GM04504 (cell line): Measurements from ENCODE around the gene ATXN2.
"Not testable (repeated sequence)": the region's sequence is repeated elsewhere in the genome, so short reads cannot be mapped to it uniquely, and the experiment has no call there.

Experiments
- DNase-seq: peaks from one replicate; pipeline ENCODE4 v3.0.0-alpha.2; 2012; ENCODE audit warnings: low read depth

The ATXN2 gene

DNA sequence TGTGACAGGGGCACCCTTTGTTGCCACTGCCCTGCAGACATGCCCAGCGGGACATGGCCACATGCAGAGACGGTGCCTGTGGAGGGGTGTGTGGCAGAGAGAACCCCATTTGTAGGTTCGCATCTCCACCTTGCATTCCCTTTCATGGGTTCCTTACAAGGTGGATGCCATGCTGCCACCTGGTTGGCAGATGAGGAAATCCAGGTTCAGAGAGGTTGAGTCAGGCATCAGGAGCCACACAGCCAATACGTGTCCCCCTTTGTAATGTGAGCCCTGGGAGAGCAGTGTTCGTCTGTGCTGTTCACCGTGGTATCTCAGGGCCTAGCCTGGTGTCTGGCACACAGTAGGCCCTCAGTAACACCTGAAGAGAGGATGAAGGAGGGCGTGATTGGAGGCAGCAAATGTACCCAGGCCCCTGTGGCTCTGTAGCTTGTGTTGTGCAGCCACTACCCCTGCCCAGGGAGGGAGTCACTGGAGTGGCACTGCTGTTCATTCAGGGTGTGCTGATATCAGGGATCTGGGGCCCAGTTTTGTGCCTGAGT is 184.3 kb downstream of the ATXN2 start:
- DNase-seq = no peak

DNA sequence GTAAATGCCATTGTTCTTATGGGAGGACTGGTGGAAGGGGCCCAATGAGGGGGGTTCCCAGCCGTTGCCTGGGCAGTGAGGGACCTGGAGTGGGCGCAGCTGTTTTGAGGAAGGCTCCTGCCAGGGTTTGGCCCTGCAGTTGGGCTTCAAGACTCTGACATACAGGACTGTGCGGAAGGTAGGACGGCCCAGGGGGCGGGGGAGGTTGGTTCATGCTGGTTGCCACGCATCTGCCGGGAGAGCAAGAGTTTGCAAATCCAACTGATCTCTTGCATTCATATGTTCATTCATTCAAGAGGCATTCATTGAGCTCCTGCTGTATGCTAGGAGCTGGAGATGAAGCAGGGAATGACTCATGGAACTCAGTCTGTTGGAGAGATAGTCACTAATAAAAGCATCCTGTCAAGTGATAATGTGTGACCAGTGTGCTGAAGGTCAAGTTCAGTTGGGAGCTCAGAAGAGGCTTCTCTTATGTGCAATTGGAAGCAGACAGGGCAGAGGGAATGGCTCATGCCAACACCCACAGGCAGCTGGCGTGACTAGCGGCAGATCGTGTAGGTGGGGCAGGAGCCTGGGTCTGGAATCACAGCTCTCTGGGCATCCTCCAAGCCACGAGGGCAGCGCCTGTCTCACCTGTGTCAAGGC is 185.6 kb downstream of the ATXN2 start:
- DNase-seq = no peak

DNA sequence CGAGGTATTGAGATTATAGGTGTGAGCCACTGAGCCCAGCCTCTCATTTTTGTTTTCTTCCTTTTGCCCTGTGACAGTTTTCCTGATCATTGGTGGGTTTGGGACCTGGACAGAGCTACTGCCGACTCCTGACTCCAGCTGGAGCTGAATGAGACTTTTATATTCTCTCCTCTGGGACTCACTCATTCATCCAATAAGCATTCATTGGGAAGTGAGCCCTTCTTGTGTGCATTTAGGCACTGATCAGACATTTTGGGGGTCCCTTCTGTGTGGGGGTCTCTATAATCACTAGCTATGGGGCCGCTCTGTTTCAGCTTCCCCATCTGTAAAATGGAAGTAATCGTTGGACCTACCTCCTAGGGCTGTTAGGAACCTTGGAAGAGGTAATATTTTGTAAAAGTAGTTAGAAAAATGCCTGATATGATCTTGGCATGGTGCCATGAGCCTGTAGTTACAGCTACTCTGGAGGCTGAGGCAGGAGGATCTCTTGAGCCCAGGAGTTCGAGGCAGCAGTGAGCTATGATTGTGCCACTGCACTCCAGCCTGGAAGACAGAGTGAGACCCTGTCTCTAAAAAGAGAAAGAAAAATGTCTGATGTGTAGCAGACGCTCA is 186.2 kb downstream of the ATXN2 start:
- DNase-seq = no peak

DNA sequence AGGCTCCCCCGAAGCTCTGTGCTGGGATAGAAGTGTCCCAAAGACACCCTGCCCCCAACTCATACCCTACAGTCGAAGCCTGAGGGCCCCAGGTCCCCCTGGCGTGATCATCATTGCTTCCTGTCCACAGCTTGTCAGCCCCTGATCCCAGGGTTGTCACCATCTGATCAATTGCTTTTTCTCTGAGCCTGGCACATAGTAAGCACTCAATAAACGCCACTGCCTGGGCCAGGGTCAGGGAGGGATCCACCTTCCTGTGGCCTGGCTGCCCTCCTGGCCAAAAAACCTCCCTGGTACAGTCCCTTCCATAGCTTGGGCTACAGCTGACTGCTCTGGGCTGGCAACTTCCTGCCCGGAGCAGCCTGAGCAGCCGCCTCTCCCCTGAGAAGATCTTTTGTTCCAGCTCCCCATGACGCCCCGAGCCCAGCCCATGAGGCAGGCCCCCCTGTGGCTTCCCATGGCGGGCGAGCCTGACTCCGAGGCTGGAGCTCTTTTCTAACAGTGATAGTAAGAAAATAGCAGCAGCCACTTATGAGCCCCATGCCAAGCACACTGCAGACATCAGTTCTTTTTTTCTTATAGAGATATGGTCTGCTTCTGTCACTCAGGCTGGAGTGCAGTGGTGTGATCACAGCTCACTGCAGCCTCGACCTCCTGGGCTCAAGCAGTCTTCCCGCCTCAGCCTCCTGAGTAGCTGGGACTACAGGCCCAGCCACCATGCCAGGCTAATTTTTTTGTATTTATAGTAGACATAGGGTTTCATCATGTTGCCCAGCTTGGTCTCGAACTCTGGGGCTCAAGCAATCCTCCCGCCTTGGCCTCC is 186.9 kb downstream of the ATXN2 start:
- DNase-seq = no peak

DNA sequence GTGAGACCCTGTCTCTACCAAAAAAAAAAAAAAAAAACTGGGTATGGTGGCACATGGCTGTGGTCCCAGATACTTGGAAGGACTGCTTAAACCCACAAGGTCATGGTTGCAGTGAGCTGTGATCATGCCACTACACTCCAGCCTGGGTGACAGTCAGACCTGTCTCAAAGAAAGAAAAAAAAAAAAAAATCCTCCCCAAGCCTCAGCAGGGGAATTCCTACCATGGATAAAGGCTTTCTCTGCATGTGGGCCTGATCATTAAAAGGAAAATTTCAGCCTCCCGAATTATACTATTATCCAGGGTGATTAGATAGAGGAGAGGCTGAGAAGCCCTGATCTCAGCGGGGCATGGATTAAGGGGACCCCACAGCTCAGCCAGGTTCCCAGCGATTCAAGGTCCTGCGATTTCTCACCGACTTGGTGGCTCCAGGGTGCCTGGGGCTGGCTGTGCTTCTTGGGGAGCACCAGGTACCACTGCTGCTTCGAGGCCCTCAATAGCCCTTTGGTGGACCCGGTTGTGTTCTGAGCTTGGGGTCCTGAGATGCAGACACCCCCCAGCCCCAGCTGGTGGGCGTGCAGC is 187.8 kb downstream of the ATXN2 start:
- no peak for DNase-seq

DNA sequence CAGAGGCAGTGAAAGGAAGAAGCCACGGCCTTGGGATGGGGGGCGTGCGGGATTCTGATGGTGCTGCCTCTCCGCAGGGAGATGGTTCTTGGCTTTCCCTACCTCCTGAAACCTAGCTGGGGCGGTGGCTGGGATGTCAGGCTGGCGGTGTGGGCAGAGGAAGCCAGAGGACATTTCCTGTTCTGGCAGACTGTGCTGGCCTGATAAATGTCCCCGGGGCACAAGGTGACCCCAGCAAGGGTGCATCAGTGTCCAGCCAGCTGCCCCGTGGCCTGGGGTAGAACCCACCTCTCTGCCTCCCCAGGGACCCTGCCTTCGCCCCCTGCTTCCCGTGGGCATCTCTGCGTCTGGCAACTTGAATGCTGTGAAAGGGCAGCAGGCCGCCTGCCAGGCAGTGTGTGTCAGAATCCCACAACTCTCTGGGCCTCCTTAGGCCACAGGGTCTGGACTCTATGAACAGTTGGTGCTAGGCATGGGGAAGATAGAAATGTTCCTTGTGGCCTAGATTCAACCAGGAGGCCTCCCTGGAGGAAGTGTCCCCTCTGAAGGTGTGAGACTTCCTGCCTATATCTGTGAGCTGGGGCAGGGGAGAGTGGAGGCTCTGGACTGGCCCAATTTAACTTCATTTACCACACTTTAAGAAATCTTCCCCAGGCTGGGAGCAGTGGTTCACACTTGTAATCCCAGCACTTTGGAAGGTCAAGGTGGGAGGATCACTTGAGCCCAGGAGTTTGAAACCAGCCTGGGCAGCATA is 188.5 kb downstream of the ATXN2 start:
- no peak for DNase-seq

DNA sequence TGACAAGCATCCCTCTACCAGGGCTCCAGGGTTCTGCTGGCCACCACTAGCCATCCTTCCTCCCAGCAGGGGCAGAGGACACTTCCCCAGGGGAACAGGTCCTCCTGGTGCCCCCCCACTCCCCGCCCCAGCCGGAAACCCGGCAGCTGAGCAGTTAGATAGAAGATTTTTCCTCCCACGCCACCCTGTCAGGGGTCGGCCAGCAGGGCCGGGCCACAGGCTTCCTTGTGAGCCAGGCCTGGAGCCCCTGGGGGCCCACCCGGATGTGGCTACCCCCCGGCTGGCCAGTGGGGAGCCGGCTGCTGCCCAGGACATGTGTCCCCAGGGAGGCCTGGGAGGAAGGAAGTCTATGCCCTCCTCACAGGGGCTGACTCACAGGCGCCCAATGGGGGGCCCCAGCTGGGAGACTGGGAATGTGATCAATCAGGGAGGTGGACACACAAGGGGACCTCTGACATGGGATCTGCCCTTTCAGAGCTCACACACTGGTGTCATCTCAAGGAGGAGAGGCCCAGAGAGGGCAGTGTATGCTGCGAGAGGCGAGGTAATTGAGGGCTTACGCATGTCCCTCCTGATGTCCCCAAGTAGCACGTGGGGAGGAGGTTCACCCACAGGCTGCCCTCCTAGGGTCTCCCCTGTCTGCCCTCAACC is 189.2 kb downstream of the ATXN2 start:
- no peak for DNase-seq

DNA sequence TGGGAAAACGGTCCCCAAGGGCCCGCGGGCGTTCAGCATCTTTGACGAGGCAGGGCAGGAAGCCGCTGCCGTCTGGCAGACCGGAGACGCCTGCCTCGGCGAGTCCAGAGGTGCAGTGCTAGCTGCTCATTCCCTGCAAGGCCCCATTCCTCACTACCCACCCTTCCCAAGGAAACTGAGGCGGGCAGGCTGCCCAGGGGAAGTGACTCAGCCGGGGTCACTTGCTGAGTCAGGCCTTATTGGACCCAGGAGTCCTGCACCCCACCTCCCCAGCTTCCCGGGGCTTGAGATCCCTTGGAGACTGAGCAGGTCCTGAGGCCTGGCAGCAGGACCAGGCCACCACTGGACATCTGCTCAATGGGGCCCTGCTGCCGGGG is 189.7 kb downstream of the ATXN2 start:
- no peak for DNase-seq

DNA sequence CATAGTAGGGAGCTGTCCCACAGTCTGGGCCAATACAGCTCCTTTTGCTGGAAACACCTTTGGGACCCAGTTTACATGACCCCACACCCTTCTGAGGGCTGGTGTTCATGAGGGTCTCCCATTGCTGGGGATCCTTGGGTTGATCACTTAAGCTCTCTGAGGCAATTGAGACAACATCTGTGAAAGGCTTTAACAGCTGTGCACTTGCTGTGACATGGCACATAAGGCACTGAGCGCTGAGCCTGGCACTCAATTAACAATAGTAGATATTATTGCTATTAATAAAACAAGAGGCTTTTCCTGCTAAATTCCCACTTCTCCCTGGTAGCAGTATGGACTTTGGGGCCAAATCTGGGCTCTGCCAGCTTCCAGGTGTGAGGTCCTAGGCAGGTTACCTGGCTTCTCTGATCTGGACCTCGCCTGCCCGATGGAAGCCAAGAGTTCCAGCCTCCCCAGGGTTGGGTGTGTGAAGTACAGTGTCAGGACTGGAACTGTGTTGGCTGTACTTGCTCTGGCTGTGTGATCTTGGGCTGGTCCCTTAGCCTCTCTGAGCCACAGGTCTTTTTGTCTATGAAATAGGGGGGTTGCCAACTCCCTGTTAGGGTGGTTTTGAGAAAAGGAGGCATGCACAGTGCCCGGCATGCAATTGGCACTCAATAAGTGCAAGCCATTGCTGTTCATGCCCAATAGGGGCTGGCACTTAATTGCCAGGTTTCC is 190.3 kb downstream of the ATXN2 start:
- DNase-seq = no peak

DNA sequence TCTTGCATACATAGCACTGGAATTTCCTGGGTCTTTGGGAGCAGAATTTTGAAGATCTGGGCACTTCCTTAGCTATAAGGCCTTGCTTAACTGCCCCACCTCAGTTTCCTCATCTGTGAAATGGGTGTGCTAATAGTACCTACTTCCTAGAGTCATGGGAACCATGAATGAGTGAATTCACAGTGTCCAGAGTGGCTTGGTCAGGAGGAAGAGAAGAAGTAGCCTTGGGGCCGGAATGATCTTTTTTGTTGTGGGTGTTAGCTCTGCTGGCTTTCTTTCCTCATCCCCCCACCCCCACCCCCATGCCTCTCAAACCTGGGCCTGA is 191.0 kb downstream of the ATXN2 start:
- no peak for DNase-seq

DNA sequence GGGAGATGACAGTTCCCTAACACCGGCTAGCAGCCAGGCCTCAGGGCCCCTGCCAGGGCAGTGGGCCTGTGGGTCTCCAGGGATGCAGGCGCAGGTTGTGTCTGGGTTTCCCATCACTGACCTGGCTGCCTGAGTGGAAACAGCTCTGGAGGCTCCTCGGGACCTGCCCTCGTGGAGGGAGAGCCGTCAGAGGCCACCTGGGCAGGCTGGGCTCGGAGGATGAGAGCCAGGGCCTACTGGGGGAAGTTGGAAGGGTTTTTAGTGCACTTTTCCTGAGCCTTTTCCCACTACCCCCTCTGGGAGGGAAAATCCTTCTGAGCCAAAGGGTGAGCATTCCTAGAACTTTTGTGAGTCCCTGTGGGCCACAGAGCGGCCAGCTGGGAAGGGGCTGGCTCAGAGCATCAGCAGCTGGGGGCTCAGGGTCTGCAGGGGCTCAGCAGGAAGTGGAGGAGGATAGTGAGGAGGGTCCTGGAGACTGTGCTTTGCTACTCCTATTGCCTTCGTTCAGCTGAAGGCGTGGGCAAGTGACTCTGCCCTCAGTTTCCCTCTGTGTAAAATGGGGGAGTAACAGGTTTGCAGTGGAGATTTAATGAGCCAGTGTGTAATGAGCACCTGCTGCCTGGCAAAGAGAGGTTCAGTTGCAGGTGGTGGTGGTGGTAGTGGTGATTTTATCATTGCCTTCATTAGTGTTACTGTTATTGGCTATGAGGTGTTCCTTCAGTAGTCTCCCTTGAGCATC is 191.6 kb downstream of the ATXN2 start:
- DNase-seq = no peak

DNA sequence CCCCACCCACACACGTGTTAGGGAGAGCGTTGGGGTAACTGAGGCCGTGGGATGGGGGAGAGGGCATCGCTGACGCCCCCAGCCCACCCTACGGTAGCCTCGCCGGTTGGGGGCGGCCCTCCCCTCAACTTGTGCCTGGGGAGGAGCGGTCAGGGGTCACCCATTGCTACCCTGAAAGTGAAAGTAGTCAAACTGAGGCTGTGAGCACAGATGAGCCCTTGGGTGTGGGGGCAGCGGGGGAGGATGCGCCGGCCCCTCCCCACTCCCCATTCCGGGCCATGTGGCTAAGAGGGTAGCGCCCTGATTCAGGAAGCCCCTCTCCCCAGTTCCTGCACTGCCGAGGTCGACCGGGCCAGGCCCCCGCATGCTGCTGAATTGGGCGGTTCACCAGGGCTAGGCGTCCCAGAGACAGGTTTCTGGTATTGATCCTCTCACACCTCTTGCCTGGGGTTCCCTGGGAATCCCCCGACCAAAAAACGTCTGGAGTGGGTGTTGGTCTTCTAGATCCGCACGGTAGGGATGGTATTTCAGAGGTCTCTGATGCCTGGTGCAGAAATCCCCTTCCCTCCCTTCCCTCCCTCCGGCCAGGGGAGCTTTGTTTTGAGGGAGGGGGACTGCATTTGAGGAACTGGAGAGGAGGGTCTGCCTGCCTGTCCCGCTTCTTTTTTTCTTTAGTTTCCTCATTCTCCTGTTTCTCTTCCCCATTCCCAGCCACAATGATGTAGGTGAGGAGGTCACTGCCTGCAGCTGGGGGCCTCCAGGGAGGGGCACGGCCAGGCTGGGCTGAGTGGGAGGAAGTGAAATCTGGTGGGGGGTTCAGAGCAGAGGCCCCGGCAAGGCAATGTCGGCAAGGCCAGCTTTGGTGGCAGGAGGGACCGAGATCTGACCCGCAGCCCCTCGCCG is 192.4 kb downstream of the ATXN2 start:
- DNase-seq = no peak

DNA sequence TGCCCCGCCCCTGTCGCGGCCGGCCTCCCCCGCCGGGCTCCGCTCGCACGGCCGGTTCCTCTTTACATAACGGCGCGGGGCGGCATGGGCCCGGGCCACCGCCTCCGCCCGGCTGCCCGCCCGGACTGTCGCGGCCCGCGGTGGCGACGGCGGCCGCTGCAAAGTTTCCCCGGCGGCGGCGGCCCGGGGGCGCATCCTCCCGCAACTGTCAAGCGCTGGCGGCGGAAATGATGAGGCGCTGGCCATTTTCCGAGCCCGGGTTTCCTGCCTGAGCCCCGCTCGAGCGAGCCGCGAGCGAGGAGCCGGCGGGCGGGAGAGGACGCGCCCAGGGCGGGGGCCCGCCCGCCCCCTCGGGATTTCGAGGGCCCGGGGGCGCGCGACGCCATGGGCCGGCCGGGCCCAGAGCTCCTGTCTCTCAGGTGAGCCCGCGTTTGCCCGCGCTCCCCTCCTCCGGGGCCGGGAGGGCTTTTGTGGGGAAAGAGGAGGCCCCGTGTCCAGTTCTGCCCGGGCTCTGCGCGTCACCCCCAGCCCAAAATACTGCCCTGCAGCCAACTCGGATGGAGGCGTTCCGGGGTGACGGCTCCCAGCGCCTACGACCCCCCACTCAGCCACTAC is 193.1 kb downstream of the ATXN2 start, which contains the start of gene SH2B3:
SH2B3 (plus strand) TSS at position 65 of the 615 bp plus-strand sequence. CDS start 12,223 bp downstream, outside the sequence.
- no peak for DNase-seq

DNA sequence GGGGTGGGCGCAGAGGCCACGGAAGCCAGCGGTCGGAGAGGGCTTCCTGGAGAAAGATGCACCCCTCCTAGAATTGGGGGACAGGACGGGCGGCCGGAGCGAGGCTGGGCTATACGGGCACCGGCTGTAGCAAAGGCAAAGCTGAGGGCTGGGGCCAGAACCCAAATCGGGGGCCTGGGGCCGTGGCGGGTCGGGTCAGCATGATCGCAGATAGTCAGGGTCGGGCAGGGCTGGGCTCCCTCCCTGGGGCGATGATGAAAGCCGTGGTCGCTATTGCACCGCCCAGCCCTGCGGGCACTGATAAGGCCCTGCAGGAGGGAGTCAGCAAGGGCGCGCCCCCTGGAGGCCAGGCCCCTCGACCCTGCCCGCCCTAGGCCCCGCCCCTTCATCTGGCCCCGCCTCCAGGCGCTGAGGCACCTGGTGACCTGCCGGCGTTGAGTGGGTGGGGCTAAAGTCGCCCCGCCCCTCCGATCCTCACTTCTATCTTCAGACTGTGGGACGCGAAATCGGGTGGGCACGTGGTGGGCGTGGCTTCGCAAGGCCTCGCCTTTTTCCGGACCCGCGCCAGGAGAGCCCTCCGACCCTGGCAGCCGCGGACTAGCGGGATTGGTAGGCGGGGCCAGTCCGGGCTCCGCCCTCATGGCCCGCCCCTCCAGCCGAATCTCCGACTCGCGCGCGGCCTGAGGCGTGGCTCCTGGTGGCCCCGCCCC is 193.8 kb downstream of the ATXN2 start:
- no peak for DNase-seq

DNA sequence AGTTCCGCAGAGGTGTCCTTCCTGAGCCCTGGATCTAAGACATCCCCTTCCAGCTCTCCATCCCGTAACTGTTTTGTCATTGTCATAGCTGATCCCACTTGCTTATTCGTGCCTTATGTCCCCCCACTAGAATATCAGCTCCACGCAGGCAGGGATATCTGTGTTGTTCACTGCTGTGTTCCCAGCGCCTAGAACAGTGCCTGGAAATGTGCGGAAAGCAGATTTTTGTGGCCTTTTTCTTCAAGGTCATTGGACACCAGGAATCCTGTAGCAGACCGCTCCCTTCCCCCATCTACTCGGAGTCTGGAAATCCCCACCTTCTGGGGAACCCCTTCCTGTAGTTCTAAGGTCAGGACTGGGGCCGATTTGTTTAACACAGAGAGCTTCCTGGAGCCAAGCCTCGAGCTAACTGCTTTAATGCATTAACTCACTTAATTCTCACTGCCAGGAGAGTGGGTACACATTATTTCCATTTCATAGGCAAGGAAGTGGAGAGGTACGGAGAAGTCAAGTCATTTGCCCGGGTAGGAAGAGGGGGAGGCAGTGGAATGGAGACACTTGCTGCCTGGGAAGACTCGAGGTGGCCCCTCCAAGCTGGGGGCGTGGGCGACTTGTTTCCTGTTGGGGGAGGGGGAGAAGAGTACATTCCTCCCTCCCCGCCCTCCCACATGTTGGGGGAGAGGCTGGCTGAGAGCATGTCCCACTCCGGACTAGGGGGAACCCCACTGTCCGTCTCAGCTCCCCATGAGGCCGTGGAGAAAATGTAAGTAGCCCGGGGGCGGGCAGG is 194.6 kb downstream of the ATXN2 start:
- no peak for DNase-seq

DNA sequence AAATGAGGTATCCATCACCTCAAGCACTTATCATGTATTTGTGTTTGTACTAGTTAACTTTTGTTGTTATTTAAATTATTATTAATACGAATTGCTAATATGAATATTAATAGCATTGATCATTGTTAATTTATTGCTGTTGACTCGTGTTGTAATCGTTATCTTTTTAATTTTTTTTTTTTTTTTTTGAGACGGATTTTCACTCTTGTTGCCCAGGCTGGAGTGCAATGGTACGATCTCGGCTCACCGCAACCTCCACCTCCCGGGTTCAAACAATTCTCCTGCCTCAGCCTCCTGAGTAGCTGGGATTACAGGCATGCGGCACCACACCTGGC is 196.7 kb downstream of the ATXN2 start:
- not testable (repeated sequence) for DNase-seq
